Aorta (tissue), 5 donors: Measurements from ENCODE around the gene S1PR1. TPM values are rescaled to one million over a fixed set of nuclear protein-coding genes. Genes with fewer than 3 reads are reported as not detected.

Source experiments
- ATAC-seq: fragments of 200-7000 bp; cut with Tn5 transposase; one replicate; pipeline ENCODE4 v1.9.1; 2022; ENCODE audit warnings: moderate library complexity; ENCODE audit not compliant: low FRiP score
- DNase-seq, 2 donors: peaks; one replicate each; pipeline ENCODE4 v3.0.0-alpha.2; 2020
- H3K27ac ChIP-seq, 2 donors: one replicate each; pipeline ENCODE4 v1.5.1; 2013; ENCODE audit warnings: low read length in 2 of 2, mild to moderate bottlenecking in 2 of 2, moderate library complexity in 2 of 2, control low read depth in 1 of 2, inconsistent platforms in 1 of 2, low read depth in 1 of 2
- H3K27me3 ChIP-seq, 2 donors: one replicate each; pipeline ENCODE4 v1.6.1; 2013; ENCODE audit warnings: control low read depth in 1 of 2, low read length in 1 of 2, mild to moderate bottlenecking in 1 of 2, moderate library complexity in 1 of 2; ENCODE audit not compliant: insufficient read depth in 2 of 2, control insufficient read depth in 1 of 2
- H3K36me3 ChIP-seq, 2 donors: one replicate each; pipeline ENCODE4 v1.6.1; 2013; ENCODE audit warnings: control low read depth in 1 of 2, low read length in 1 of 2, mild to moderate bottlenecking in 1 of 2; ENCODE audit not compliant: insufficient read depth in 2 of 2, control insufficient read depth in 1 of 2
- H3K4me1 ChIP-seq, 2 donors: one replicate each; pipeline ENCODE4 v1.6.1; 2013; ENCODE audit warnings: low read length in 2 of 2, control low read depth in 1 of 2, mild to moderate bottlenecking in 1 of 2, moderate library complexity in 1 of 2; ENCODE audit not compliant: insufficient read depth in 2 of 2, control insufficient read depth in 1 of 2
- H3K4me3 ChIP-seq, 2 donors: one replicate each; pipeline ENCODE4 v1.5.1; 2013; ENCODE audit warnings: low read length in 2 of 2, control low read depth in 1 of 2, mild to moderate bottlenecking in 1 of 2
- H3K9me3 ChIP-seq: one replicate; pipeline ENCODE4 v1.6.1; 2013; ENCODE audit warnings: mild to moderate bottlenecking, low read length; ENCODE audit not compliant: control insufficient read depth
- WGBS, 2 donors: extraction: QIAGEN DNeasy Blood & Tissue Kit; methylation state at CpG; one replicate each; pipeline ENCODE4 v1.1.7; 2013; 5-methylcytosine and 5-hydroxymethylcytosine counted together
- intact Hi-C, 2 donors: fragments of 100-400 bp; cut with DNase I; formaldehyde crosslinking; loops; one replicate each; pipeline versions ENCODE4 v1.14.2 to v1.15.0; 2022
- polyA plus RNA-seq, 2 donors: library from polyadenylated mRNA; stranded (reverse); fragments of 200-250 nt; gene quantifications; one replicate each; pipeline ENCODE4 v1.2.3, GENCODE V29; 2013
- total RNA-seq, 2 donors: library from RNA; stranded (reverse); fragmentation: NEBNext Ultra II Directional; extraction: Animal tissue kit (Norgen Biotek cat#: 25700); gene quantifications; one replicate each; pipeline ENCODE4 v1.2.1, GENCODE V29; 2021
- donor health status: healthy with polysubstance abuse.
- donor health status: Bipolar disorder and iron deficiency.
- donor health status: DM: no; HTN: no; CAD: no.
- donor health status: DM: no; HTN: no; CAD: no.
- donor health status: DM: yes; HTN: yes; CAD: no.

S1PR1 gene
- total and polyA plus RNA-seq, 4 donors, result 3.1 to 71.0 (median 30.2) TPM

GRCh38 chr1:101239095-101240040 is 2.5 kb downstream of the S1PR1 start:
- DNase-seq (no peak), ATAC-seq (no peak)
- 91 to 92% methylated on average over 42 of the region's 42 CpGs for WGBS, 2 donors
- Histone ChIP-seq H3K4me3 (no peak overlapping the region), H3K9me3 (no peaks in the 10 kb centered on the region), H3K27ac (no peak overlapping the region), H3K36me3 (no peaks in the 10 kb centered on the region), H3K4me1 (no peaks in the 10 kb centered on the region), H3K27me3 (no peaks in the 10 kb centered on the region)
- intact Hi-C loops, result loop anchor here (5.0 to 10.0 kb wide), 9 partner anchors 45 to 317 kb away; partner anchors contain the start of gene DPH5 (in 2 of the 2)

- Histone ChIP-seq H3K9me3 (no peaks in the 10 kb centered on the region), H3K27ac (no peak overlapping the region), H3K27me3 (peaks cover 0 to 1% of the 10 kb centered on the region in 2 donors), H3K4me3 (no peak overlapping the region), H3K4me1 (no peaks in the 10 kb centered on the region), H3K36me3 (no peaks in the 10 kb centered on the region)
- intact Hi-C loops, result no loop called here
- WGBS, 2 donors, result 35 to 39% methylated on average over 10 of the region's 10 CpGs
- DNase-seq, result no peak
- no peak for ATAC-seq
Measured at GRCh38 chr1:101240041-101240430, 3.2 kb downstream of the S1PR1 start.

GRCh38 chr1:101241485-101242225 is 4.8 kb downstream of the S1PR1 start:
- Histone ChIP-seq H3K27me3 (peaks cover 0 to 1% of the 10 kb centered on the region in 2 donors), H3K4me1 (no peaks in the 10 kb centered on the region), H3K9me3 (no peaks in the 10 kb centered on the region), H3K27ac (no peak overlapping the region), H3K4me3 (no peak overlapping the region), H3K36me3 (no peaks in the 10 kb centered on the region)
- intact Hi-C loops, result no loop called here
- ATAC-seq (no peak), DNase-seq (no peak)

- intact Hi-C loops, result no loop called here
- no peak overlapping the region for H3K4me3 ChIP-seq
- no peak for DNase-seq
- H3K4me1 ChIP-seq, result no peaks in the 10 kb centered on the region
- 71 to 73% methylated on average over 2 of the region's 2 CpGs for WGBS, 2 donors
- H3K27me3 ChIP-seq, result peaks cover 0 to 1% of the 10 kb centered on the region in 2 donors
- no peaks in the 10 kb centered on the region for H3K36me3 ChIP-seq
- H3K27ac ChIP-seq, result no peak overlapping the region
- ATAC-seq, result no peak
- no peaks in the 10 kb centered on the region for H3K9me3 ChIP-seq
Measured at GRCh38 chr1:101242324-101243050, 5.7 kb downstream of the S1PR1 start.

- H3K36me3 ChIP-seq, result no peaks in the 10 kb centered on the region
- H3K4me3 ChIP-seq, result no peak overlapping the region
- H3K27me3 ChIP-seq, result peaks cover 0 to 1% of the 10 kb centered on the region in 2 donors
- DNase-seq (no peak), ATAC-seq (no peak)
- H3K27ac ChIP-seq, result no peak overlapping the region
- no peaks in the 10 kb centered on the region for H3K9me3 ChIP-seq
- 58 to 62% methylated on average over 3 of the region's 3 CpGs for whole genome bisulfite sequencing, 2 donors
- H3K4me1 ChIP-seq, result no peaks in the 10 kb centered on the region
- intact Hi-C loops, result no loop called here
Measured at GRCh38 chr1:101243751-101244150, 6.9 kb downstream of the S1PR1 start.

GRCh38 chr1:101244842-101245241 is 8.0 kb downstream of the S1PR1 start:
- no peak overlapping the region for H3K27ac ChIP-seq
- H3K4me3 ChIP-seq, result no peak overlapping the region
- no peaks in the 10 kb centered on the region for H3K9me3 ChIP-seq
- H3K4me1 ChIP-seq, result no peaks in the 10 kb centered on the region
- intact Hi-C loops, result no loop called here
- no peak for DNase-seq
- H3K27me3 ChIP-seq, result peaks cover 0 to 1% of the 10 kb centered on the region in 2 donors
- WGBS, 2 donors, result 76 to 78% methylated on average over 5 of the region's 5 CpGs
- no peaks in the 10 kb centered on the region for H3K36me3 ChIP-seq
- ATAC-seq, result no peak

GRCh38 chr1:101245246-101245927 is 8.6 kb downstream of the S1PR1 start:
- Histone ChIP-seq H3K27ac (no peak overlapping the region), H3K4me1 (no peaks in the 10 kb centered on the region), H3K27me3 (peaks cover 0 to 1% of the 10 kb centered on the region in 2 donors), H3K36me3 (no peaks in the 10 kb centered on the region), H3K4me3 (no peak overlapping the region), H3K9me3 (no peaks in the 10 kb centered on the region)
- no peak for ATAC-seq
- DNase-seq, result no peak
- intact Hi-C loops, result no loop called here
- 65 to 86% methylated on average over 2 of the region's 2 CpGs for WGBS, 2 donors
